Gastroesophageal sphincter (tissue), 3 donors: ENCODE results near the gene PRKCZ.

Source experiments
- POLR2A ChIP-seq, 2 donors: fragments of 450-650 bp; IDR thresholded peaks; one replicate each; pipeline ENCODE4 v1.6.1; 2017; ENCODE audit warnings: antibody characterized with exemption in 2 of 2, mild to moderate bottlenecking in 2 of 2, moderate library complexity in 1 of 2
- TF ChIP-seq, protein P1 (sequence below), 4 experiments: fragments of 200-600 bp in 2 of 4; fragments of 450-650 bp in 2 of 4; sonication (generic) in 1 of 4; IDR thresholded peaks; one replicate each; pipeline ENCODE4 v1.5.1; 2017 to 2019; ENCODE audit warnings: antibody characterized with exemption in 4 of 4, mild to moderate bottlenecking in 2 of 4, moderate library complexity in 2 of 4

DNA sequence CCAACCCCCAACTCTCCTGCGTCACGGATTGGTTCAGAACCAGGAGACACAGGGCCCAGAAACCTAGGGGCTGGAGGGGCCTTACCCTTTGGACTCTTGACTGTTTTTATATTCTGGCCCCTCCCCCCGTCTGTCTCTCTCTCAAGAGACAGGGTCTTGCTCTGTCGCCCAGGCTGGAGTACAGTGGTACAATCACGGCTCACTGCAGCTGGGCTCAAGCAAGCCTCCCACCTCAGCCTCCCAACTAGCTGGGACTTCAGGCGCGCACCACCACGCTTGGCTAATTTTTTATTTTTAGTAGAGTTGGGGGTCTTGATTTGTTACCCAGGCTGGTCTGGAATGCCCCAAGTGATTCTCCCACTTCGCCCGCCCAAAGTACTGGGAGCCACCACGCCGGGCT is 52.5 kb downstream of the PRKCZ start:
- TF ChIP-seq, protein P1, sequence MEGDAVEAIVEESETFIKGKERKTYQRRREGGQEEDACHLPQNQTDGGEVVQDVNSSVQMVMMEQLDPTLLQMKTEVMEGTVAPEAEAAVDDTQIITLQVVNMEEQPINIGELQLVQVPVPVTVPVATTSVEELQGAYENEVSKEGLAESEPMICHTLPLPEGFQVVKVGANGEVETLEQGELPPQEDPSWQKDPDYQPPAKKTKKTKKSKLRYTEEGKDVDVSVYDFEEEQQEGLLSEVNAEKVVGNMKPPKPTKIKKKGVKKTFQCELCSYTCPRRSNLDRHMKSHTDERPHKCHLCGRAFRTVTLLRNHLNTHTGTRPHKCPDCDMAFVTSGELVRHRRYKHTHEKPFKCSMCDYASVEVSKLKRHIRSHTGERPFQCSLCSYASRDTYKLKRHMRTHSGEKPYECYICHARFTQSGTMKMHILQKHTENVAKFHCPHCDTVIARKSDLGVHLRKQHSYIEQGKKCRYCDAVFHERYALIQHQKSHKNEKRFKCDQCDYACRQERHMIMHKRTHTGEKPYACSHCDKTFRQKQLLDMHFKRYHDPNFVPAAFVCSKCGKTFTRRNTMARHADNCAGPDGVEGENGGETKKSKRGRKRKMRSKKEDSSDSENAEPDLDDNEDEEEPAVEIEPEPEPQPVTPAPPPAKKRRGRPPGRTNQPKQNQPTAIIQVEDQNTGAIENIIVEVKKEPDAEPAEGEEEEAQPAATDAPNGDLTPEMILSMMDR (IDR thresholded peaks at IDR 0.05): no peak
- no peak for TF ChIP-seq POLR2A (IDR thresholded peaks at IDR 0.05)
